SK-N-SH treated with all-trans-retinoic acid at 6 μM for 48 hours (cell line): Measurements from ENCODE around the gene DEFB112.

Experiments
- ARNTL ChIP-seq: fragments of 450-650 bp; formaldehyde crosslinking; IDR thresholded peaks from 2 replicates; pipeline ENCODE4 v1.5.0; 2020; ENCODE audit warnings: low read depth, mild to moderate bottlenecking, moderate library complexity, borderline replicate concordance
- BACH2 ChIP-seq: fragments of 250-450 bp; sonication (Bioruptor Pico); IDR thresholded peaks from 2 replicates; pipeline ENCODE4 v1.9.0; 2021; ENCODE audit warnings: mild to moderate bottlenecking, borderline replicate concordance
- ESRRG ChIP-seq: fragments of 250-450 bp; sonication (Bioruptor Pico); IDR thresholded peaks from 2 replicates; pipeline ENCODE4 v1.6.1; 2021; ENCODE audit warnings: mild to moderate bottlenecking
- ISL1 ChIP-seq: fragments of 250-450 bp; sonication (Bioruptor Pico); IDR thresholded peaks from 2 replicates; pipeline ENCODE4 v2.1.2; 2022; ENCODE audit warnings: mild to moderate bottlenecking, moderate library complexity
- OSR1 ChIP-seq: fragments of 250-450 bp; sonication (Bioruptor Pico); IDR thresholded peaks from 2 replicates; pipeline ENCODE4 v1.8.0; 2022; ENCODE audit warnings: moderate library complexity, mild to moderate bottlenecking, inconsistent platforms
- RARB ChIP-seq: fragments of 250-450 bp; sonication (Bioruptor Pico); IDR thresholded peaks from 2 replicates; pipeline ENCODE4 v1.8.0; 2021; ENCODE audit warnings: mild to moderate bottlenecking, moderate library complexity
- SNAI2 ChIP-seq: fragments of 250-450 bp; sonication (Bioruptor Pico); IDR thresholded peaks from 2 replicates; pipeline ENCODE4 v1.5.0; 2020; ENCODE audit warnings: mild to moderate bottlenecking, moderate library complexity
- TOX ChIP-seq: fragments of 250-450 bp; sonication (Bioruptor Pico); IDR thresholded peaks from 2 replicates; pipeline ENCODE4 v1.8.0; 2021; ENCODE audit warnings: mild to moderate bottlenecking, moderate library complexity, borderline replicate concordance
- ZC3H10 ChIP-seq: fragments of 250-450 bp; sonication (Bioruptor Pico); IDR thresholded peaks from 2 replicates; pipeline ENCODE4 v1.5.1; 2021; ENCODE audit warnings: mild to moderate bottlenecking, moderate library complexity
- ZFP30 ChIP-seq: fragments of 450-650 bp; formaldehyde crosslinking; IDR thresholded peaks from 2 replicates; pipeline ENCODE4 v1.5.0; 2022; ENCODE audit warnings: mild to moderate bottlenecking, moderate library complexity
- TF ChIP-seq, protein P1 (sequence below): fragments of 250-450 bp; sonication (Bioruptor Pico); IDR thresholded peaks from 2 replicates; pipeline ENCODE4 v1.8.0; 2020; ENCODE audit warnings: mild to moderate bottlenecking, moderate library complexity, borderline replicate concordance

DNA sequence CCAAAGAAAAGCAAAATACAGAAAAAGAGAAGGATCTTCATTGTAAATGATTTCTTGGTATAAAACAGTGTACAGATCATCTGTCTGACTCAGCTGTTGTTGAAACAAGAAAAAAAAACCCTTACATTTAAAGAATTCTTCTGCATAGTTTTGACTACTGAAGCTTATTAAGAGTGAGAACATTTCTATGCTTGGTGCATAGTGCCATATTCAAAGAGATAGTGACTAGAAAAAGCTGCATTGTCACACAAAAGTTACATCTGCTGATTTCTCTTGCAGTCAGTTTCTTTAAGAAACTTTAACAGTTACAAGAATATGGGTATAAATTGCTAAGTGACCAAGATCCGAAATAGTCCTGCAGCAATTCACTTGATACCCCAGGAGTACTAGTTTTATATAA is at the start of gene DEFB112:
- TF ChIP-seq ARNTL (CRISPR knock-in tag) (no peak), ZFP30 (CRISPR knock-in tag) (no peak), OSR1 (CRISPR knock-in tag) (no peak), RARB (CRISPR knock-in tag) (no peak), TOX (no peak), ZC3H10 (CRISPR knock-in tag) (no peak), BACH2 (CRISPR knock-in tag) (no peak), ISL1 (CRISPR knock-in tag) (no peak), ESRRG (CRISPR knock-in tag) (no peak), SNAI2 (no peak)
- TF ChIP-seq, protein P1, sequence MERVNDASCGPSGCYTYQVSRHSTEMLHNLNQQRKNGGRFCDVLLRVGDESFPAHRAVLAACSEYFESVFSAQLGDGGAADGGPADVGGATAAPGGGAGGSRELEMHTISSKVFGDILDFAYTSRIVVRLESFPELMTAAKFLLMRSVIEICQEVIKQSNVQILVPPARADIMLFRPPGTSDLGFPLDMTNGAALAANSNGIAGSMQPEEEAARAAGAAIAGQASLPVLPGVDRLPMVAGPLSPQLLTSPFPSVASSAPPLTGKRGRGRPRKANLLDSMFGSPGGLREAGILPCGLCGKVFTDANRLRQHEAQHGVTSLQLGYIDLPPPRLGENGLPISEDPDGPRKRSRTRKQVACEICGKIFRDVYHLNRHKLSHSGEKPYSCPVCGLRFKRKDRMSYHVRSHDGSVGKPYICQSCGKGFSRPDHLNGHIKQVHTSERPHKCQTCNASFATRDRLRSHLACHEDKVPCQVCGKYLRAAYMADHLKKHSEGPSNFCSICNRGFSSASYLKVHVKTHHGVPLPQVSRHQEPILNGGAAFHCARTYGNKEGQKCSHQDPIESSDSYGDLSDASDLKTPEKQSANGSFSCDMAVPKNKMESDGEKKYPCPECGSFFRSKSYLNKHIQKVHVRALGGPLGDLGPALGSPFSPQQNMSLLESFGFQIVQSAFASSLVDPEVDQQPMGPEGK: no peak
